ENCODE data around the gene ABCA7. TPM values are rescaled to one million over a fixed set of nuclear protein-coding genes. Genes with fewer than 3 reads are reported as not detected.

ABCA7 gene
- total RNA-seq, result 3.7 and 4.2 TPM in 2 replicates

DNA sequence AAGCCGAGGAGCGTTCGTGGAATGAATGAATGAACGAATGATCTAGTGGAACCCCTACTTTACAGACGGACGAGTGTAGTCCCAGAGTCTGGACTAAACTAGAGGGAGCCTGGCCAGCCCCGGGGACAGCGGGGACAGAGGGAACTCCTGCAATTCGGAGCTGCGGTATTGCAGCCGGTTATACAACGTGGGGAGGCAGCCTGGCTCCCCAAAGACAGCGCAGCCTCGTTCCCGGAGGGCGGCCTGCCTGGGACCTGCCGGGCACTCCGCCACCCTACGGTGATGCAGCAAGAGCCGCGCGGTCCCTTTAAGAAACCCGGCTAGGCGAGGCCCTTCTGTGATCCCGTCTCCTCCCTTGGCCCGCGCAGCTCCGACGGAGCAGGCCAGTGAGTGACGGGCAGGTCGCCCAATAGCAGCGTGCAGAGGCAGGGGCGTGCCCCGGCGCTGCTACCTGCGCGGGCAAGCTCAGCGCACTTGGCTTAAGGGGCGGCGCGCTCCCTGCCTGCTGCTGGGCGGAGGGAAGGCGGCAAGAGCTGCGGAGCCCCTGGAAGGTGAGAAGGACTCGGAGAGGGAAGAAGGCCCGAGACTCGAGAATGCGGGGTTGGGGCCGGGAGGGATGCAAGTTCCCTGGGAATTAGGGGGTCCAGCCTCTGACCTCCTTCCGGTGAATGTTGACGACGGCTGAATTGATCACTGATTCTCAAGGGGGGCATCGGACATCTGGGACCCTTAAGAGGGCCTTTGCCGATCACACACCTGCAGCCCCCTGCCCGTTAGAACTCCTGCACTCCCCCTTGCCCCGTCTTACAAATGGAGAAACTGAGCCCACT is at the start of gene ABCA7:
ABCA7 (plus strand) TSS at position 462 of the 830 bp plus-strand sequence. CDS start 1,255 bp downstream, outside the sequence.

GRCh38 chr19:1000095-1000494 is 39.8 kb upstream of the ABCA7 start, which contains the start of gene GRIN3B:
TSS of gene GRIN3B (plus strand) at chr19:1000419. CDS start at chr19:1000438, 19 bp downstream.

GRCh38 chr19:1020868-1021425 is 19.0 kb upstream of the ABCA7 start, which contains the start of gene TMEM259:
TSS of gene TMEM259 (minus strand) at chr19:1021123. CDS start at chr19:1020996, 127 bp downstream.

GRCh38 chr19:1025960-1026782 is 13.7 kb upstream of the ABCA7 start, which contains the start of gene CNN2:
TSS of gene CNN2 (plus strand) at chr19:1026608. CDS start at chr19:1026662, 54 bp downstream.

DNA sequence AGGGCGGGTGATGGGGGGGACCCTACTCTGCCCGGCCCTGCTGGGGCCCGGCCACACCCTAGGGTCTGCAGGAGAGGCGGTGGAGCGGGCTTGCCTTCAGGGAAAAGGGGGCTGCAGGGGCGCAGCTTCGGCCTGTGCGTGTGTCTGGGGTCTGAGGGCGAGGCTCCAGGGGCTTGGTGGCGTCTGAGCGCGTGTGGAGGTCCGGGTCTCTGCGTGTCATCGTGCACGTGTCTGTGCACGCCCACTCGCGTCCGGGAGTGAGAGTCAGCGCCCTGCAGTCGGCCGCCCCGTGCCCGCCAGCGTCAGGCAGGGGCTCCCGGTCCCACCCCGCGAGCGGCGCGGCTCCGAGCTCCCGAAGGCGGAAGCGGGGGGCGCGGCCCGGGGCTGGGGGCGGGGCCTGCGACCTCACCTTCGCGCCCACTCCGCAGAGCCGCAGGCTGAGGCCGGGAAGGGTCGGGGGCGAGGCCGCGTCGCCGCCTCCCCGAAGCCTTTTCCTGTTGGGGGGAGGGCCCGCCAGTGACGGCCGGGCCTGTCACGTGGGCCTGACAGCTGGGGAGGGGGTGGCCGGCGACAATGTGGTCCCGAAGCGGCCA is 26.9 kb downstream of the ABCA7 start, which contains the start of gene ARHGAP45:
ARHGAP45 (plus strand) TSS at position 420 of the 593 bp plus-strand sequence. CDS start 239 bp downstream, outside the sequence.

GRCh38 chr19:1094978-1095701 is 55.2 kb downstream of the ABCA7 start, which contains the start of gene POLR2E:
TSS of gene POLR2E (minus strand) at chr19:1095375. CDS start at chr19:1095315, 60 bp downstream.

GRCh38 chr19:1103708-1104310 is 63.9 kb downstream of the ABCA7 start, which contains the start of gene GPX4:
TSS of gene GPX4 (plus strand) at chr19:1103994. CDS start at chr19:1104044, 50 bp downstream.

Other genes with a start within 250 kb of the ABCA7 start
- 71.4 and 77.9 TPM in 2 replicates for gene PTBP1, start 242.7 kb upstream of the ABCA7 start, total RNA-seq
- not detected in 2 replicates for gene PLPPR3, start 218.2 kb upstream of the ABCA7 start, total RNA-seq
- gene AZU1, start 212.3 kb upstream of the ABCA7 start, total RNA-seq, result not detected in 2 replicates
- gene PRTN3, start 199.1 kb upstream of the ABCA7 start, total RNA-seq, result not detected in 2 replicates
- 0.12 and 0.26 TPM in 2 replicates for gene ELANE, start 187.8 kb upstream of the ABCA7 start, total RNA-seq
- 0.19 and 0.79 TPM in 2 replicates for gene CFD, start 180.4 kb upstream of the ABCA7 start, total RNA-seq
- gene MED16, start 146.9 kb upstream of the ABCA7 start, total RNA-seq, result 20.1 and 23.5 TPM in 2 replicates
- not detected in 2 replicates for gene RNU6-9, start 146.6 kb upstream of the ABCA7 start, total RNA-seq
- gene R3HDM4, start 126.9 kb upstream of the ABCA7 start, total RNA-seq, result 15.2 and 17.6 TPM in 2 replicates
- not detected in 2 replicates for gene KISS1R, start 122.8 kb upstream of the ABCA7 start, total RNA-seq
- gene ARID3A, start 114.1 kb upstream of the ABCA7 start, total RNA-seq, result 6.0 and 6.1 TPM in 2 replicates
- 36.9 and 49.3 TPM in 2 replicates for gene WDR18, start 55.8 kb upstream of the ABCA7 start, total RNA-seq
- 0.06 TPM in 1 of 2 replicates, not detected in the other for gene GRIN3B, start 39.7 kb upstream of the ABCA7 start, total RNA-seq
- gene TMEM259, start 19.0 kb upstream of the ABCA7 start, total RNA-seq, result 41.5 and 49.9 TPM in 2 replicates
- gene RNU6-2, start 18.6 kb upstream of the ABCA7 start, total RNA-seq, result not detected in 2 replicates
- 64.7 and 87.6 TPM in 2 replicates for gene CNN2, start 13.5 kb upstream of the ABCA7 start, total RNA-seq
- 1.5 TPM in 2 replicates for gene ARHGAP45, start 27.1 kb downstream of the ABCA7 start, total RNA-seq
- gene POLR2E, start 55.3 kb downstream of the ABCA7 start, total RNA-seq, result 88.9 and 116 TPM in 2 replicates
- 349 and 358 TPM in 2 replicates for gene GPX4, start 63.9 kb downstream of the ABCA7 start, total RNA-seq
- gene SBNO2, start 134.2 kb downstream of the ABCA7 start, total RNA-seq, result 58.7 and 59.8 TPM in 2 replicates
- gene STK11, start 165.7 kb downstream of the ABCA7 start, total RNA-seq, result 86.9 and 97.9 TPM in 2 replicates
- 1.2 and 2.8 TPM in 2 replicates for gene CBARP, start 197.9 kb downstream of the ABCA7 start, total RNA-seq
- 40.4 and 41.0 TPM in 2 replicates for gene ATP5F1D, start 201.6 kb downstream of the ABCA7 start, total RNA-seq
- gene MIDN, start 208.5 kb downstream of the ABCA7 start, total RNA-seq, result 22.5 and 26.9 TPM in 2 replicates
- 332 and 349 TPM in 2 replicates for gene CIRBP, start 229.2 kb downstream of the ABCA7 start, total RNA-seq
- 18.6 and 19.3 TPM in 2 replicates for gene FAM174C, start 235.4 kb downstream of the ABCA7 start, total RNA-seq
- gene EFNA2, start 245.8 kb downstream of the ABCA7 start, total RNA-seq, result not detected in 2 replicates

All from aortic smooth muscle cell (primary cell).